GM18505 (cell line): ENCODE measurements around the gene FRMD6.
A peak's percentile ranks its signal among the peaks of the same experiment; 100 is the strongest.

Experiments
- ATAC-seq: cut with Tn5 transposase; IDR thresholded peaks from one replicate; pipeline ENCODE4 v1.9.1; 2021; ENCODE audit not compliant: unreplicated experiment
- POLR2A ChIP-seq: IDR thresholded peaks from 4 replicates; pipeline ENCODE4 v1.6.1; 2011; ENCODE audit warnings: borderline replicate concordance; ENCODE audit not compliant: insufficient read depth, insufficient read length; ENCODE audit errors: extremely low read depth

Gene FRMD6

DNA sequence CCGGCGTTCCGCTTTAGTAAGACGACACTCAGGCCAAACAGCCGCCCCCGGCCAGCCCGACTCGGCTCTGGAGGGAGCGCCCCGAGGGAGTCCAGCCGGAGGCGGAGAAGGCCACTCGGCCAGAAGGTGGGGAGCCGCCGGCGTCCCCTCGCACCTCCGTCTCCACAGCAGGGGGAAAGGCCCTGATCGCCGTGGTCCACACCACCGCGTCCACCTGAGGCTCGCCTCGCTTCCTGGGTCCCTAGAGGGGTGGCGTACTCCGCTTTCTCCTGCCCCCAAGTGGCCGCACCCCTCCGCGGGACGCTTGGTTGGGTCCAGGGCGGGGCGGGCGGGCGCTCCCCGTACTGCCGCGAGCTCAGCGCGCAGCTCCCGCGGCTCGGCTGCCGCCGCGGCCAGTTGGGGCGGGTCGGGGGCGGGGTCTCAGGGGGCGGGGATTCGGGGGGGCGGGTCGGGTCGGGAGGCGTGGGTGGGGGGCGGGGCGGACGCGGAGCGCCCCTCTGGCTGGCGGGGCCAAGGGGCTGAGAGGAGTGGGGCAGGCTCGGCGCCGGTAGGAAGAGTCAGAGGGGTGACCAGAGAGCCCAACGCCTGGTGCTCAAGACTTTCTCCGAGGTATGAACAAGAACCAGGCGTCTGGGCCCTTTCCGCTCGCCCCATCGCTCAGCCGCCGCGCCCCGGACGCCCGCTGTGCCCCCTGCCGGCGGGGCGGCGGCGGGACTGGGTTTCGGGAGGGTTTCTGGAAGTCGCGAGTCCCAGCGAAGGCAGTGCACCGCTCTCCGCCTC lies at the start of gene FRMD6:
Gene FRMD6 (plus strand): TSS at position 523 of the 780 bp plus-strand sequence. CDS start 37,927 bp downstream, outside the sequence.
- peak; percentile 74 for ATAC-seq
- peak; percentile 70 for TF ChIP-seq POLR2A

DNA sequence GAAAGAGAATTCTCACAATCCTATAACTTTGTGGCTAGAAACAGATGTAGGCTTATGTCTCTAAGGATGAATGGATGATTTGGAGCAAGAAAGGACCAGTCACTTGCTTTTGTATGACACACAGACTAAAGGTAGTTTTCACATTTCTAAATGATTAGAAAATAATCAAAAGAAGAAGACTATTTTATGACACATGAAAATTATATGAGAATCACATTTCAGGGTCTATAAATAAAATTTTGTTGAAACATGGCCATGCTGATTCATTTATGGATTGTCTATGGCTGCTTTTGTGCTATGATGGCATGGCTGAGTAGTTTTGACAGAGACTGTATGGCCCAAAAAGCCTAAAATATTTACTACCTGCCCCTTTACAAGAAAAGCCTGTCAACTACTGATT lies 49.4 kb upstream of the FRMD6 start:
- no peak for TF ChIP-seq POLR2A
- no peak for ATAC-seq

DNA sequence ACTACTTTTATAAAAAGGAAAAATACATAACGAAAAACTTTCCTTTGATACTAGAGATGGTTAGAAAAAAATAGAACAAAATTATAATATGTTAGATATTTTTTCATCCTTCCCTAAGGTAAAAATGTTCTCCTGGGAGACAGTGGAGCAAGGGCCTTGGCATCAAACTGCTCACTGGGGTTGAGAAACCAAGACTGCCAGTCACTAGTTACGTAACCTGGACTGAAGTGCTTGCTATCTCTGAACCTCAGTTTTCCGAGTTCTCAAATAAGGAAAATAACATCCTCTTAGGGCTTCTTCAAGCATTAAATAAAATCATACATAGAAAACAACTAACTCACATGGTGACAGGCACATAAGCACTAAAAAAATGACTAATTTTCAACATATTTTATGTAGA lies 48.2 kb upstream of the FRMD6 start:
- no peak for TF ChIP-seq POLR2A
- ATAC-seq, result no peak

DNA sequence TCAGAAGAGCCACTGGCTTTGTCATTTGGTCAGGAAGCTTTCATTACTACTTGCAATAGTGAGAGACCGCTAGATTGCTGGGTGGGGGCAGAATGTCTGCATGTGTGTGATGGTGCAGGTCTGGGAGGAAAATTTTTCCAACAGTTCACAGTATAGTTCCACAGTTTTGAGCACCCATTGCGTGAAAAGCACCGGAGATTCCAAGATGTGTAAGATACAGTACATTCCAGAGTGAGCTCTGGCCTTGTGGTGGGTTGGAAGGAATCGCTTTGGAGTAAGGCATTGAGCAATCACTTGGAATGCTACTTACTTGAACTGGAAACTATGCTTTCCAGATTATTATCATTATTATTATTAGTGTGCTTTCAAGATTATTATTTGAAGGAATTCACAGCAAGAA lies 47.6 kb upstream of the FRMD6 start:
- ATAC-seq, result no peak
- no peak for TF ChIP-seq POLR2A

DNA sequence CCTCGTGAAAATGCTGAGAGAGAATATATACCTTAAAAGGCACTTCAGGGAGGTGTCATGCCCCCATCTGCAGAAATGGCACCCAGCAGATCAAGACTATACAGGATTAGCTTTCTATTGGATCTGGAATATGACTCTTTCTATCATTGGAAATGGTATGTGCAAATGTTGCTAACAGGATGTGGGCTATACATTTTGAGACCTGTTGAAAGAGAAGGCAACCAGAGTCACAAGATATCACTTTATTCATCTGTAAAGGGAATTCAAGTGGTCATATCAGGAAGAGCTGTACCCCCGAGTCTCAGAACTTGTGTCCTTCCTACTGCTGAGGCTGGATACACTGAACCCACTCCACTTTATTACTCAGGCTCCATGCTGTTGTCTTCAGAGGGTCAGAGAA lies 46.1 kb upstream of the FRMD6 start:
- ATAC-seq, result no peak
- TF ChIP-seq POLR2A, result no peak

DNA sequence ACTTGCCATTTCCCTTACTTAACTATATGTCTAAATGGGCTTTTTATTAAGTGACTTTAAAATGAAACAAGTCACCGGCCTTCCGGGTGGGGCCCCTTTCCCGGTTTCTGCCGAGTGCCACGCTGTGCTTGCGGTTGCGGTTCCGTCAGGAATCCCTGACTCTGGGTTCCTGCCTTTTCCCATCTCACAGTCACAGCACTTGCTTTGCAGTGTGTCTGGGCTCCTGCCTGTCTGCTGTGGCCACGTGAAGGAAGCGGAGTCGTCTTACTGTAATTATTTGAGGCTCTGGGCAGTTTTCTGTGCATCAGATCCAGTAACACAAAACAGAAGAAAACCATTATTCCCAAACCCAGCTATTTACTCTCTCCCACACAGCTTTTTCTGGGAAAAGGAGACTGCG lies 44.0 kb upstream of the FRMD6 start:
- no peak for TF ChIP-seq POLR2A

DNA sequence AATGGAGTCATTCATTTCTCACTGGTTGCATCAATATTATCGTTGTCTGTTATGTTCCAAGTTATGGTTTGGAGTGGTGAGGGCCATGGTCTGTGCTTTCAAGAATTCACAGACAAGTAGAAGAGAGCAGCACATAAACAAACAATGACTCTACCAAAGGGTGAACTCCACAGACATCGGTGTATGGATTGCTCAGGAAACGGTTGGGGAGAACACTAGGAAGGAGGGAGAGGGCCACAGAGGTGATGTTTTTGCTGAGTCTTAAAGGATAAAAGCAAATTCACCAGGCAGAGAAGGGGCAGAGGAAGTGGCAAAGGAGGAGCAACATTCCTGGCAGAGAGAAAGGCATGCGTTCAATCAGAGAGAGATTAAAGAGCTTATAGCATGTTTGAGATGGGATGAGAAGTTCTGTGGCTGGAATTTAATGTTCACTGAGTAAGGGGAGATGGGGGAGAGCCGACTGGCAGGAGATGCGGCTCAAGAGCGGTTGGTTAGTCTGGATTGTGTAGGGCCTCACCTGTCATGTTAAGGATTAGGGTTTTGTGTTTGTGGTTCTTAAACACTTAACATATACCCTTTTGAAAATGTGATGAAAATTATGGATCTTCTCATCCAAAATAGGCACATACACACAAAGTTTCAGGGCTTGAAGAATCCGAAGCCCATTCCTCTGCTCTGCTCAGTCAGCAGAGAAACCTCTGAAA lies 42.3 kb upstream of the FRMD6 start:
- ATAC-seq, result no peak
- TF ChIP-seq POLR2A, result no peak

More for the DNA sequence above, 44.0 kb upstream of the FRMD6 start:
- ATAC-seq, result no peak

DNA sequence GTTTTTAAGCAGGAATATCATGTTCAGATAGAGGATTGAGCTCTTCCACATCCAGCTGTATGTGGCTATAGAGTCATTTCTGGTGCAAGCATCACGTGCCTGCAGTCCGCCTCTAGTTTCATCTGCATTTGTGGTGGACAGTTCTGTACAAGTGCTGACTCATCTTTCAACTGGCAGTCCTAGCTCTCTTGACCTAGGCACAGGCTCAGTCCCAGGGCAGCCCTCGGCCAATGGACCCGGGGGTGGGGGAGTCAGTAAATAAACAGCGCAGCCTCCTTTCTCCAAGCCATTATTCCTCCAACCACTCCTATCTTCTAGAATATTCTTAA lies 41.8 kb upstream of the FRMD6 start:
- no peak for TF ChIP-seq POLR2A
- ATAC-seq, result no peak

DNA sequence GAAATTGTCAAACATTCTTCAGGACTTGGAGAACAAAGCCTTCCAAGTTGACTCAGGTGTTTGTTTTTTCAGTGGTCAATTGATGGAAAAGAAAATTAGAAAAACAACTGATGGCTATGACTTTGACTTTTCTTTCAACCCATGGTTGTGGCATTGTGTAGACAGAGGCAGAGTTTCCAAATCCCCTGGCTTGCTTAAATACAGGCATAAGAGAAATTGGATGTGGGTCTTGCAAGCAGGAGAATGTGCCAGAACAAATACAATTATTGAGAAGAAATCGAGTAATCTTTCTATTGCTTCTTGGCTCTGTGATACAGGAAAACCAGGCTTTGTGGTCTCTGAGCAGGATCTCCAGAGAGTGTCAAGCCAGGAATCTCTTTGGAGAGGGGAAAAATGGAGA lies 40.9 kb upstream of the FRMD6 start:
- ATAC-seq, result no peak
- TF ChIP-seq POLR2A, result no peak

DNA sequence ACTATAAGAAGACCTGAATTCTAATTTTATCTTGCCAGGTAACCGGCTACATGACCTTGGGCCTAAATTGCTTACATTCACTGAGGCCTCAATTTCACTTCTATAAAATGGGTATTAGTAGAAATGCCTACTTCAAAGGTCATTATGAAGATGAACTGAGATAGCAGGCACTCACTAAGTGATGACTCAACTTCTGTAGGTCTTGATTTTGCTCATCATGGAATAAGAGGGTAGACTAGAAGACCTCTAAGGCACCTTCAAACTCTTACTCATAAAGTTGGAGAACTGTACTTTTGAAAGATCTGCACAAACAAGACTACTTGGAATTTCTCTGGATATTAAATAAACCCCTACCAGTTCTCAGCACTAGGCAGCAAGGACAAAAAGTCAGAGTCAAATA lies 39.3 kb upstream of the FRMD6 start:
- TF ChIP-seq POLR2A, result no peak
- no peak for ATAC-seq

DNA sequence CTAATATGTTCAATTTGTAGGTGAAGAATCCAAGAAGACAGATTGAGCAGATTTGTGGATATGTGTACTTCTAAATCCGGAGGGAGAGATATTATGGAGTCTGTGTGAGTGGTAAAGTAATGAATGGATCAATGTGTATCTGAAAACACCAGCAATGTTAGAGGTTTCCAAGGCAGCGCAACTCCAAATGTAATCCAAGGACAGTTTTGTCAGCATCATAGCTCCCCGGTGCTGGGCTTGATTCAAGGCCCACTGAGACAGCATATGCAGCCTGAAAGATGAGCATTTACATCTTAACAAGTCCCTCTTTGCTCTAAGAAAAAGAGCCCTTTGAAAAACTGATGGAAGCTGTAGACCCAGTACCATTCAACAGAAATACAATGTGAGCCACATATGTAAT lies 38.3 kb upstream of the FRMD6 start:
- no peak for ATAC-seq
- no peak for TF ChIP-seq POLR2A

DNA sequence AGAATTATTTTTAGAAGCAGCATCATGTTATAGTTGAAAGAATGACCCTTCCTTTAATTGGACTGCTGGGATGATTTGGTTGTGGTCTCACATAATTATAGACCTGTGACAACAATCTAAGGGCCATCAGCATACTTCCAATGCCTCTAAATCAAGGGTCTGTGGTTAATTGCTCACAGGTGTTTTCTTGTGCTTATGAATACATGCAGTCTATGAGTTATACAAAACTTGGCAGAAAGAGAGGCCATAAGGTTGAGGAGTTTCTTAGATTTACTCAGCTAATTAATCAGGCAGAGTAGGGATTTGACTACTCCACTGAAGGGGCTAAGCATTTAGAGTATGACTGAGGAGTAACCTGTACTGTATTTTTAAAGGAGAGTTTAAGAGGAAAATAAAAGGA lies 37.0 kb upstream of the FRMD6 start:
- no peak for TF ChIP-seq POLR2A
- no peak for ATAC-seq

DNA sequence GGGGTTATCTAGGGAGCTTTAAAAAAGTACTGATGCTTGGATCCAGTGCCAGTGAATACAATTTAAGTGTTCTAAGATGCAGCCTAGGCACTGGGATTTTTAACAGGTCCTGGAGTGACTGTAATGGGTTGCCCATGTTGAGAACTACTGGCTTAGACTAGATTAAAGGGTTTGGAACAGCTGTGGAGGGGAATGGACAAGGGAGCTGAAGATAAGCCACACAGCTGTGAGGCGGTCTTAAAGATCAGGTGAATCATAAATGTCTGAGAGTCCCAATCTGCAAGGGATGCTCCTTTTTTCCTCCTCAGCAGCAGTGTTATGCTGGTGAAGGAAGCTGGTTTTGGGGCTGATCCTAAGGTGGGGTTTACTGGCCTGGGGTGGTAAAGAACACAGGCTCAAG lies 35.5 kb upstream of the FRMD6 start:
- no peak for ATAC-seq
- no peak for TF ChIP-seq POLR2A

DNA sequence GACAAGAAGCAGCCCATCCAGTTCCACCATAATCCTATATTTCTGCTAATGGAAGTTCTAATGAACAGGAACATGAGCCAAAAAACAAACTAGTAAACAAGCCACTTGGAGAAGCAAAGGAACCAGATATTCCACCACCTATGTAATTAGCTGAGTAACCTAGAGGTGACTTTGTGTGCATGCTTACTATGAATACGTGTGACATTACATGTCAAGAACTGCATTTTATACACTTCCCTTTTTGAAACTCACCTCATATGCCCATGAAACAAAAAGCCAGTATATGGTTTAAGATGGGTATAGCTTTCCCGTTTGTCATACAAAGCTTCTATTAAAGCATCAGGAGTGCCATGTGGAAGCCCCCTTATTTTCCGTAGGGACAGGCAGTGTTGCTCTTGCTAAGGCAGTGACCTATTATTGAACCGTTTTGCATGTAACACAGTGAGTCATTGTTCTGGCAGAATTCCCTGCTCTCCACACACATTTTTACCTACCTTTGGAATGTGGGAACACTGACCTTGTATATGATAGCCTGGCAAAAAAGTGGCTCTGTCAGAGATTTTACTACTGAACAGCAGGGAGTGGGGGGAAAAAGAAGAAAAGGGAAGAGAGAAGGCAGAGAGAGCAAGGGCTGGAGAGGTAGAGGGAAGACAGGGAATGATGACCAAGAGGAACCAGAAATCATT lies 34.8 kb upstream of the FRMD6 start:
- ATAC-seq, result no peak
- TF ChIP-seq POLR2A, result no peak
